Pancreas (tissue), 10 donors: ENCODE results near the gene CD70. TPM values are rescaled to one million over a fixed set of nuclear protein-coding genes. Genes with fewer than 3 reads are reported as not detected.
"Not testable (repeated sequence)": the region's sequence is repeated elsewhere in the genome, so short reads cannot be mapped to it uniquely, and the experiment has no call there.

Experiments
- ATAC-seq, 4 donors: fragments of 200-7000 bp; cut with Tn5 transposase; one replicate each; pipeline versions ENCODE4 v1.8.0 to v1.9.1; 2020; ENCODE audit warnings: mild to moderate bottlenecking in 4 of 4, moderate library complexity in 4 of 4
- DNase-seq, 6 donors: peaks; one replicate each; pipeline ENCODE4 v3.0.0-alpha.2; 2020
- FAIRE-seq: peaks from 2 replicates; lab custom pipeline; 2012; peaks lifted over from hg19 to GRCh38; lab: Jason Lieb, UNC
- H3K27ac ChIP-seq, 4 donors: fragments of 200-600 bp; sonication (generic); 1 replicate in 3 of 4; 2 replicates in 1 of 4; pipeline versions ENCODE4 v1.5.0 to v1.8.0; 2020
- H3K27me3 ChIP-seq, 4 donors: fragments of 200-600 bp; one replicate each; pipeline ENCODE4 v1.8.0; 2021
- H3K36me3 ChIP-seq, 3 donors: fragments of 200-600 bp; sonication (generic) in 1 of 3; one replicate each; pipeline versions ENCODE4 v1.5.0 to v1.8.0; 2020 to 2021
- H3K4me1 ChIP-seq, 3 donors: fragments of 200-600 bp; one replicate each; pipeline ENCODE4 v1.8.0; 2021
- H3K4me3 ChIP-seq, 4 donors: fragments of 200-600 bp; sonication (generic) in 2 of 4; one replicate each; pipeline versions ENCODE4 v1.5.0 to v1.8.0; 2020 to 2021
- H3K9me3 ChIP-seq, 4 donors: fragments of 200-600 bp; one replicate each; pipeline ENCODE4 v1.8.0; 2021
- CTCF ChIP-seq, 4 donors: fragments of 200-600 bp; sonication (generic) in 3 of 4; IDR thresholded peaks; one replicate each; pipeline versions ENCODE4 v1.5.0 to v1.8.0; 2021; ENCODE audit warnings: antibody characterized with exemption in 4 of 4
- WGBS, 2 donors: extraction: QIAGEN DNeasy Blood & Tissue Kit; methylation state at CpG; one replicate each; pipeline ENCODE4 v1.1.7; 2013; 5-methylcytosine and 5-hydroxymethylcytosine counted together
- intact Hi-C, 3 donors: fragments of 100-400 bp; cut with DNase I; formaldehyde crosslinking; loops; one replicate each; pipeline versions ENCODE4 v1.11.1 to v1.14.2; 2022
- polyA plus RNA-seq, 2 donors: library from polyadenylated mRNA; stranded (reverse); fragments of 200-250 nt; gene quantifications; one replicate each; pipeline ENCODE4 v1.2.3, GENCODE V29; 2013
- total RNA-seq, 6 donors: library from RNA; stranded (reverse); fragmentation: NEBNext Ultra II Directional in 4 of 6; extraction: Animal tissue kit (Norgen Biotek cat#: 25700) in 4 of 6; gene quantifications; one replicate each; pipeline versions ENCODE4 v1.2.1 to v1.2.4, GENCODE V29; 2021 to 2023
- donor health status: healthy with polysubstance abuse.
- donor health status: DM: no; HTN: no; CAD: no; lungs with moderate emphysema.
- donor health status: DM: no; HTN: no; CAD: no.
- donor health status: control.
- donor health status: control.
- donor health status: Bipolar disorder and iron deficiency.
- donor health status: DM: yes; HTN: yes; CAD: no.
- donor health status: DM: no; HTN: no; CAD: no.
- donor health status: DM: no; HTN: no; CAD: no.
- donor health status: DM: yes; HTN: yes; CAD: no.

Gene CD70
- total and polyA plus RNA-seq, 8 donors = 0.16 TPM; not detected in 7

- no peak for TF ChIP-seq CTCF (IDR thresholded peaks at IDR 0.05)
- FAIRE-seq = no peak
- no peak for DNase-seq
- no peak overlapping the region for H3K4me3 ChIP-seq
- H3K9me3 ChIP-seq = no peaks in the 10 kb centered on the region
- no peaks in the 10 kb centered on the region for H3K36me3 ChIP-seq
- ATAC-seq = no peak
- H3K4me1 ChIP-seq = no peaks in the 10 kb centered on the region
- no peak overlapping the region for H3K27ac ChIP-seq
- intact Hi-C loops = no loop called here
- peaks cover 0 to 7% (median 0%) of the 10 kb centered on the region in 4 donors for H3K27me3 ChIP-seq
- WGBS, 2 donors = 43 to 56% methylated on average over 3 of the region's 3 CpGs
Measured at GRCh38 chr19:6568816-6569215, 22.1 kb downstream of the CD70 start.

DNA sequence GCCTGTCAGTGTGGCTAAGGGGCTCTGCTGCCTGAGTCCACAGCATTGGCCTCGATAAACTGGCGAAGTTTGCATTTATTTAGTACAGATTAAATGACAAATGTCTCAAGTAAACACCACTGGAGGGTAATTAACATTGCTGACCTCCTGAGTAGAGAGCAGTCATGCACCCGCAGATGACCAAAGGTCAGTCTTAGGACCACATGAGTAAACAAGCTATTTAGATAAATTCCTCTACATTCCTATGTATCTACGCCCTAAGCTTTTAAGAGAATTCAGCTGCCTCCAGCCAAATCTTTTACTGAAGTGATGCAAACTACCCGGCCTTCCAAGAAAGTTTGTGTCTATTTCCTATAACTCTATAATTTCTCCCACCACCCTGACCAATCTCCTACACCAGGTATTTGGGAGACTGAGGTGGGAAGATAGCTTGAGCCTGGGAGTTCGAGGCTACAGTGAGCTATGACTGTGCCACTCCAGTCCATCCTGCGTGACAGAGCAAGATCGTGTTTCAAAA is 22.9 kb downstream of the CD70 start:
- Histone ChIP-seq H3K36me3 (no peaks in the 10 kb centered on the region), H3K27ac (no peak overlapping the region), H3K27me3 (peaks cover 0 to 7% (median 0%) of the 10 kb centered on the region in 4 donors), H3K4me1 (no peaks in the 10 kb centered on the region), H3K4me3 (no peak overlapping the region), H3K9me3 (no peaks in the 10 kb centered on the region)
- no peak for TF ChIP-seq CTCF (IDR thresholded peaks at IDR 0.05)
- 35 to 39% methylated on average over 8 of the region's 8 CpGs for WGBS, 2 donors
- intact Hi-C loops = no loop called here
- no peak for ATAC-seq
- FAIRE-seq = no peak
- DNase-seq = no peak

GRCh38 chr19:6566727-6567126 is 24.2 kb downstream of the CD70 start:
- FAIRE-seq, DNase-seq, H3K4me3 ChIP-seq, H3K36me3 ChIP-seq, H3K27ac ChIP-seq, H3K9me3 ChIP-seq, H3K27me3 ChIP-seq, ATAC-seq, H3K4me1 ChIP-seq, intact Hi-C loops: not testable (repeated sequence)
- WGBS, 2 donors = 46 to 64% methylated on average over 3 of the region's 3 CpGs

GRCh38 chr19:6564393-6564792 is 26.6 kb downstream of the CD70 start:
- H3K36me3 ChIP-seq = no peaks in the 10 kb centered on the region
- no peaks in the 10 kb centered on the region for H3K4me1 ChIP-seq
- no peak overlapping the region for H3K27ac ChIP-seq
- WGBS, 2 donors = 64 to 66% methylated on average over 2 of the region's 2 CpGs
- DNase-seq (no peak), ATAC-seq (no peak), FAIRE-seq (no peak)
- intact Hi-C loops = no loop called here
- no peak overlapping the region for H3K4me3 ChIP-seq
- H3K9me3 ChIP-seq = no peaks in the 10 kb centered on the region
- H3K27me3 ChIP-seq = no peaks in the 10 kb centered on the region
- TF ChIP-seq CTCF (IDR thresholded peaks at IDR 0.05) = no peak

DNA sequence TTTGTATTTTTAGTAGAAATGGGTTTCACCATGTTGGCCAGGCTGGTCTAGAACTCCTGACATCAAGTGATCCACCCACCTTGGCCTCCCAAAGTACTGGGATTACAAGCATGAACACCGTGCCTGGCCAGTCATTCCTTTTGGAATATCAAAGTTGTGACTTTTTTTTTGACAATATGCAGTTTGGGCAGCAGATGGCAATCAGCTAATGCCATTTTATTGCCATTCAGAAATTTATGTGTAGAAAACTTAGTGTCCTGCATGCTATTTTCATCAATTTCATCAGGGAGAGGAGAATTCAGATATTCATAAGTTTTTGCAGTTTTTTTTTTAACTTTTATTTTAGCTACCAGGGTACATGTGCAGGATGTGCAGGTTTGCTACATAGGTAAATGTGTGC is 28.5 kb downstream of the CD70 start:
- WGBS, 2 donors = 29 to 52% methylated on average over 1 of the region's 1 CpG
- H3K9me3 ChIP-seq, intact Hi-C loops, FAIRE-seq, H3K36me3 ChIP-seq, H3K4me3 ChIP-seq, H3K27me3 ChIP-seq, DNase-seq, ATAC-seq, H3K4me1 ChIP-seq, H3K27ac ChIP-seq: not testable (repeated sequence)

DNA sequence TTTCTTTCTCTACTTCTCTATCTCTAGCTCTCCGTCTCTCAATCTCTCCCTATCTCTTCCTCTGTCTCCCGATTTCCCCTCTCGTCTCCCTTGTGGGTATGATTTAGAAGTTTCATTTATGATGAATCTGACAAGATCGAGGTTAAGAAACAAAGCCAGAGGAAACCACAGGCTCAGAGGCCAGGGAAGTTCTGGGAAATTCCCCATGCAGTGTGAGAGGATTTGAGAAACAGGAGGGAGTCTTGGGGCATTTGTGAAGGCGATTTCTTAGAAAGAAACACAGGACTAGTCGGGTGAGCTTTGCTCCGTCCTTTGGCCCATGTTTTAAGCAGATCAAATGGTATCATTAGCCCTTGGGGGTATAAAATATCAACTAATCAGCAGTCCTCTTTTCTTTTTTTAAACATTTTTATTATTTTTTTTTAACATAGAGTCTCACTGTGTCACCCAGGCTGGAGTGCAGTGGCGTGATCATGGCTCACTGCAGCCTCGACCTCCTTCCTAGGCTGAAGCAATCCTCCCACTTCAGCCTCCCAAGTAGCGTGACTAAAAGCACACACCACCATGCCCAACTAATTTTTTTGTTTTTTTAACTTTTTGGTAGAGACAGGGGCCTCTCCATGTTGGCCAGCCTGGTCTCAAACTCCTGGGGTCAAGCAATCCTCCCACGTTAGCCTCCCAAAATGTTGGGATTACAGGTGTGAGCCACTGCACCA is 34.3 kb downstream of the CD70 start:
- Histone ChIP-seq H3K9me3 (no peaks in the 10 kb centered on the region), H3K27ac (no peak overlapping the region), H3K4me3 (no peak overlapping the region), H3K4me1 (no peaks in the 10 kb centered on the region), H3K36me3 (no peaks in the 10 kb centered on the region), H3K27me3 (no peaks in the 10 kb centered on the region)
- no peak for DNase-seq
- FAIRE-seq = no peak
- 51 to 74% methylated on average over 11 of the region's 11 CpGs for WGBS, 2 donors
- intact Hi-C loops = no loop called here
- ATAC-seq = no peak
- TF ChIP-seq CTCF (IDR thresholded peaks at IDR 0.05) = no peak
